ENCODE data around the gene F10.

GRCh38 chr13:113169277-113170272 is 47.0 kb downstream of the F10 start:
- TF ChIP-seq CTCF (IDR thresholded peaks at IDR 0.05; ENCODE audit: low read depth, low read length) (no peak), POLR2A (IDR thresholded peaks at IDR 0.05; ENCODE audit: extremely low read depth, insufficient read length) (no peak)

All from NB4 (cell line).